Progenitor cell of endocrine pancreas (in vitro differentiated cells): ENCODE measurements around the gene PROSER3. TPM values are rescaled to one million over a fixed set of nuclear protein-coding genes. Genes with fewer than 3 reads are reported as not detected.

Source experiments
- DNase-seq: peaks from one replicate; pipeline ENCODE4 v3.0.0; 2021; ENCODE audit warnings: low spot score; ENCODE audit not compliant: unreplicated experiment
- H3K27ac Mint-ChIP-seq: 2 replicates; pipeline ENCODE4 v1.8.0; 2021; ENCODE audit warnings: mild to moderate bottlenecking, moderate library complexity, mixed read lengths
- H3K27me3 Mint-ChIP-seq: 2 replicates; pipeline ENCODE4 v1.8.0; 2021; ENCODE audit warnings: mixed read lengths
- H3K36me3 Mint-ChIP-seq: 2 replicates; pipeline ENCODE4 v1.8.0; 2022; ENCODE audit warnings: mixed read lengths; ENCODE audit not compliant: insufficient read depth
- H3K4me1 Mint-ChIP-seq: 2 replicates; pipeline ENCODE4 v1.8.0; 2021; ENCODE audit warnings: low read depth, mixed read lengths
- H3K4me3 Mint-ChIP-seq: 2 replicates; pipeline ENCODE4 v1.8.0; 2021; ENCODE audit warnings: low read depth, mild to moderate bottlenecking, moderate library complexity, mixed read lengths
- H3K9me3 Mint-ChIP-seq: 2 replicates; pipeline ENCODE4 v1.8.0; 2021; ENCODE audit warnings: low read depth, mixed read lengths
- total RNA-seq: library from RNA; stranded (reverse); gene quantifications from 2 replicates; pipeline ENCODE4 v1.2.1, GENCODE V29; 2021
- TF ChIP-seq, protein P1 (sequence below): fragments of 200-600 bp; sonication (generic); IDR thresholded peaks from one replicate; pipeline ENCODE4 v1.5.0; 2021; ENCODE audit warnings: antibody characterized with exemption, mild to moderate bottlenecking; ENCODE audit not compliant: unreplicated experiment

PROSER3 gene
- total RNA-seq, 1 donor from 2014 or later, result 58.6 TPM

DNA sequence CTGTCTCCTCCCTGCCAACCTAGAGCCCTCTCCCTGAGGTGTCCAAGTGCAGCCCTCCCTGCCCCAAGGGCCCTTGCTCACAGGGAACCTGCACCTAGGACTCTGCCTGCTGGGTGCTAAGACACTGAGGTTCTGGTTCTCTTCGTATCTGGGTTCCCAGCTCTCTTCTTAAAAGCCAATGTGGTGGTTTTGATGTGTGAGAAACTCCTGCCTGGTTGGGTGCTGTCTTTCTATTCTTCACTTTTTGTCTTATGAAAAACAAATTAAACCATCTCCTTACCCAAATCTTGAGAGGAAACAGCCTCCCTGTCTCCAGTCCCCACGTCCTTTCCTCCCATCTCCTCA, 44.5 kb upstream of the PROSER3 start:
- TF ChIP-seq, protein P1, sequence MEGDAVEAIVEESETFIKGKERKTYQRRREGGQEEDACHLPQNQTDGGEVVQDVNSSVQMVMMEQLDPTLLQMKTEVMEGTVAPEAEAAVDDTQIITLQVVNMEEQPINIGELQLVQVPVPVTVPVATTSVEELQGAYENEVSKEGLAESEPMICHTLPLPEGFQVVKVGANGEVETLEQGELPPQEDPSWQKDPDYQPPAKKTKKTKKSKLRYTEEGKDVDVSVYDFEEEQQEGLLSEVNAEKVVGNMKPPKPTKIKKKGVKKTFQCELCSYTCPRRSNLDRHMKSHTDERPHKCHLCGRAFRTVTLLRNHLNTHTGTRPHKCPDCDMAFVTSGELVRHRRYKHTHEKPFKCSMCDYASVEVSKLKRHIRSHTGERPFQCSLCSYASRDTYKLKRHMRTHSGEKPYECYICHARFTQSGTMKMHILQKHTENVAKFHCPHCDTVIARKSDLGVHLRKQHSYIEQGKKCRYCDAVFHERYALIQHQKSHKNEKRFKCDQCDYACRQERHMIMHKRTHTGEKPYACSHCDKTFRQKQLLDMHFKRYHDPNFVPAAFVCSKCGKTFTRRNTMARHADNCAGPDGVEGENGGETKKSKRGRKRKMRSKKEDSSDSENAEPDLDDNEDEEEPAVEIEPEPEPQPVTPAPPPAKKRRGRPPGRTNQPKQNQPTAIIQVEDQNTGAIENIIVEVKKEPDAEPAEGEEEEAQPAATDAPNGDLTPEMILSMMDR, result no peak
- no peak for DNase-seq
- H3K27ac Mint-ChIP-seq, result no peak overlapping the region
- H3K4me3 Mint-ChIP-seq, result no peak overlapping the region
- H3K4me1 Mint-ChIP-seq, result peaks cover 13% of the 10 kb centered on the region
- no peaks in the 10 kb centered on the region for H3K9me3 Mint-ChIP-seq
- no peaks in the 10 kb centered on the region for H3K36me3 Mint-ChIP-seq
- no peaks in the 10 kb centered on the region for H3K27me3 Mint-ChIP-seq

DNA sequence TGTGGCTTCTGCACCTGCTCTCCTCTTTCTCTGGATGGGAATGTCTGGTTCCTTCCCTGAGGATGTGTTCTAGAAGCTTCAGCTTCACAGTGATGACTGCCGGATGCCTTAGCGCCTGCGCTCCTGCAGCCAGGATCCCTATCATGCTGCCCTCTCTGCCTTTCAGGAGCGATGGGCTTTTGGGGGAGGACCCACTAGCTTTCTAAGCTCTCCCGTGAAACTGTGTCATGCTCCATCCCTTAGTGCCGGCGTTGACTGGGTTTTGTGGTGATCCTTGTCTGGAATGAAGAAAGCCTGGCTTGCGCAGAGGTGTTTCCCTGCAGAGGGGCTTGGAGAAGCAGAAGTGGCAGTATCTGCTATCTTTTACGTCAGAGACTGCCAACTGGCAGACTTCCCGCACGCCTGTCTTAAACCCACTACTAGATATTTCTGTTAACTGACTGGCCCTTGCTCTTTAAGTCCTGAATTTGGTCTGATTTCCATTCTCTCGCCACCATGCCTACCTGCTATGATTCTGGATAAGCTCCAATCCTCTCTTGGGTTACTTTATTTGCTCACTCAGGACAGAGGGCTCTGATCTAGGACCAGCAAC, 44.0 kb upstream of the PROSER3 start:
- H3K36me3 Mint-ChIP-seq, result no peaks in the 10 kb centered on the region
- DNase-seq, result no peak
- peak overlapping the region; percentile 19 for H3K27ac Mint-ChIP-seq
- H3K4me3 Mint-ChIP-seq, result no peak overlapping the region
- H3K4me1 Mint-ChIP-seq, result peaks cover 15% of the 10 kb centered on the region
- TF ChIP-seq, protein P1, result no peak
- H3K9me3 Mint-ChIP-seq, result no peaks in the 10 kb centered on the region
- no peaks in the 10 kb centered on the region for H3K27me3 Mint-ChIP-seq

GRCh38 chr19:35714601-35715354, 43.2 kb upstream of the PROSER3 start:
- H3K27me3 Mint-ChIP-seq, result no peaks in the 10 kb centered on the region

GRCh38 chr19:35715355-35715809, 42.6 kb upstream of the PROSER3 start:
- H3K9me3 Mint-ChIP-seq, result no peaks in the 10 kb centered on the region
- H3K4me1 Mint-ChIP-seq, result peaks cover 21% of the 10 kb centered on the region
- no peak for DNase-seq
- peaks cover 1% of the 10 kb centered on the region for H3K36me3 Mint-ChIP-seq
- peak overlapping the region; percentile 82 for H3K4me3 Mint-ChIP-seq
- TF ChIP-seq, protein P1, result no peak
- no peak overlapping the region for H3K27ac Mint-ChIP-seq
- H3K27me3 Mint-ChIP-seq, result no peaks in the 10 kb centered on the region

More at GRCh38 chr19:35714601-35715354, 43.2 kb upstream of the PROSER3 start:
- H3K4me1 Mint-ChIP-seq, result peaks cover 21% of the 10 kb centered on the region
- no peak for DNase-seq
- no peaks in the 10 kb centered on the region for H3K36me3 Mint-ChIP-seq
- peak overlapping the region; percentile 19 for H3K27ac Mint-ChIP-seq
- no peaks in the 10 kb centered on the region for H3K9me3 Mint-ChIP-seq
- H3K4me3 Mint-ChIP-seq, result peak overlapping the region; percentile 56
- TF ChIP-seq, protein P1, result no peak

GRCh38 chr19:35715981-35716800, 41.8 kb upstream of the PROSER3 start:
- peak overlapping the region; percentile 82 for H3K4me3 Mint-ChIP-seq
- peaks cover 1% of the 10 kb centered on the region for H3K36me3 Mint-ChIP-seq
- H3K9me3 Mint-ChIP-seq, result no peaks in the 10 kb centered on the region
- no peaks in the 10 kb centered on the region for H3K27me3 Mint-ChIP-seq
- TF ChIP-seq, protein P1, result no peak
- peaks cover 21% of the 10 kb centered on the region for H3K4me1 Mint-ChIP-seq
- peak; percentile 50 for DNase-seq
- peak overlapping the region; percentile 97 for H3K27ac Mint-ChIP-seq
